Skeletal muscle tissue (tissue), 4 donors: Measurements from ENCODE around the gene BAD. TPM values are rescaled to one million over a fixed set of nuclear protein-coding genes. Genes with fewer than 3 reads are reported as not detected.

Experiments
- H3K27ac ChIP-seq: one replicate; pipeline ENCODE4 v1.7.0; 2013; ENCODE audit warnings: mild to moderate bottlenecking, low read depth, low read length, inconsistent platforms
- H3K27me3 ChIP-seq, 3 donors: one replicate each; pipeline ENCODE4 v1.7.0; 2013; ENCODE audit warnings: low read length in 3 of 3; ENCODE audit not compliant: control insufficient read depth in 3 of 3, insufficient read depth in 3 of 3
- H3K36me3 ChIP-seq, 3 donors: one replicate each; pipeline ENCODE4 v1.7.0; 2013; ENCODE audit warnings: low read length in 3 of 3; ENCODE audit not compliant: control insufficient read depth in 3 of 3, insufficient read depth in 3 of 3
- H3K4me1 ChIP-seq, 3 donors: one replicate each; pipeline ENCODE4 v1.7.0; 2013; ENCODE audit warnings: low read length in 3 of 3, mild to moderate bottlenecking in 3 of 3; ENCODE audit not compliant: control insufficient read depth in 3 of 3, insufficient read depth in 3 of 3
- H3K4me3 ChIP-seq, 3 donors: one replicate each; pipeline ENCODE4 v1.7.0; 2013; ENCODE audit warnings: low read length in 3 of 3
- H3K9ac ChIP-seq, 3 donors: one replicate each; pipeline ENCODE4 v1.7.0; 2013; ENCODE audit warnings: low read length in 3 of 3, mild to moderate bottlenecking in 3 of 3, moderate library complexity in 2 of 3, low read depth in 1 of 3
- H3K9me3 ChIP-seq, 3 donors: one replicate each; pipeline ENCODE4 v1.7.0; 2013; ENCODE audit warnings: low read length in 3 of 3; ENCODE audit not compliant: control insufficient read depth in 3 of 3
- total RNA-seq: library from RNA; depleted of rRNA; stranded (reverse); fragments of >200 nt; gene quantifications from one replicate; pipeline ENCODE4 v1.2.3, GENCODE V29; 2014
- donor health status: Osteomylitis.

The BAD gene
- total RNA-seq, 1 donor from 2014 or later = 23.5 TPM

DNA sequence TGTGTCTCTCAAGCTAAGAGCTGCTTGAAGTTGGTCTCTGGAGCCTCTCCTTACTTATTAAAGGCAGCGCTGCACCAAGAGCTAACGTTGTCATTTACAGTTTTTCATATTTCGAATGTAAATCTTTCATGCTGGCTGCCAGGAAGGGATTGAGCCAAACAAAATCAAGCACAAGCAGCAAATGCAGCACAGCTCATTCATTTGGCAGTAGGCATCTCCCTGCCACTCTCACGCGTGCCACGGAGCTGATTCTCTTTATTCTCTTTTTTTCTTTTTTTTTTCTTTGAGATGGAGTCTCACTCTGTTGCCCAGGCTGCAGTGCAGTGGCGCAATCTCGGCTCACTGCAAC is 51.5 kb downstream of the BAD start:
- H3K4me3 ChIP-seq = no peak overlapping the region
- peaks cover 29 to 37% (median 35%) of the 10 kb centered on the region in 3 donors for H3K4me1 ChIP-seq
- no peaks in the 10 kb centered on the region for H3K9me3 ChIP-seq
- no peak overlapping the region for H3K9ac ChIP-seq
- peaks cover 5 to 11% (median 10%) of the 10 kb centered on the region in 3 donors for H3K36me3 ChIP-seq
- H3K27ac ChIP-seq = no peak overlapping the region
- no peaks in the 10 kb centered on the region for H3K27me3 ChIP-seq

DNA sequence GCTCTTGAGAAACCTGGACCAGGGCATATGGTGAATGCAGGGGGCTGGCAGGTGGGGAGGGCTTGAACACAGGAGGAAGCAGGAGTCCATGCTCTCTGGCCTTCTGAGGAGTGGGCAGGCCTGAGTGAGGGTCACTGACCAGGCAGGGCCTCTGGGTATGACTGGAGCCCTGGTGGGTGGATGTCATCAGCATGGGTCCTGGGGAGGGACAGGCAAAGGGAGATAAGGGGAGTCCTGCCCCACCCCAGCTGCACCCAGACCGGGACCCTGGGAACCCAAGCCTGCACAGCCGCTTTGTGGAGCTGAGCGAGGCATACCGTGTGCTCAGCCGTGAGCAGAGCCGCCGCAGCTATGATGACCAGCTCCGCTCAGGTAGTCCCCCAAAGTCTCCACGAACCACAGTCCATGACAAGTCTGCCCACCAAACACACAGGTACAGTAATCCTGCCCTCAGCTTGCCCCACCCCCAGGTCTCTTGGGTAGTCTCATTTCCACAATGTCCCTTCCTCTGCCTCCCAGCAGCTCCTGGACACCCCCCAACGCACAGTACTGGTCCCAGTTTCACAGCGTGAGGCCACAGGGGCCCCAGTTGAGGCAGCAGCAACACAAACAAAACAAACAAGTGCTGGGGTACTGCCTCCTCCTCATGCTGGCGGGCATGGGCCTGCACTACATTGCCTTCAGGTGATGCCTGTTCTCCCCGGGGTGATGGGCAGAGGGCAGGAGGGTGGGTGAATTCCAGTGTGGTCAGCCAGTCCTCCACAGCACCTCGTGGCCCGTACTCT is 52.1 kb downstream of the BAD start:
- H3K36me3 ChIP-seq = peaks cover 4 to 5% (median 4%) of the 10 kb centered on the region in 3 donors
- no peaks in the 10 kb centered on the region for H3K9me3 ChIP-seq
- no peaks in the 10 kb centered on the region for H3K27me3 ChIP-seq
- H3K4me1 ChIP-seq = peaks cover 32 to 40% (median 38%) of the 10 kb centered on the region in 3 donors
- H3K9ac ChIP-seq = no peak overlapping the region
- H3K27ac ChIP-seq = no peak overlapping the region
- H3K4me3 ChIP-seq = no peak overlapping the region

DNA sequence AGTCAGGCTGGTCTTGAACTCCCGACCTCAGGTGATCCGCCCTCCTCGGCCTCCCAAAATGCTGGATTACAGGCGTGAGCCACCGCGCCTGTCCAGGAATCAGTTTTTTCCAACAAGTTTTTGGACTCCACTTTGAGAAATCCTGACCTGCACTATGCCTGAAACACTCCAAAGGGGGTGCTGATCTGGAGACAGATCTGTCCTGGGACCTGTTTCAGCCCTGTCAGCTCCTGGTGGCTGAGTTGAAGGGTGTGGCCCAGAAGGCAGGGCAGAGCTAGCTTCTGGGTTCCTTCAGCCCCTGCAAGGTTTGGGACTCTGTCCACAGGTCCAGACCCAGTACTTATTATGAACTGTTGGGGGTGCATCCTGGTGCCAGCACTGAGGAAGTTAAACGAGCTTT is 52.9 kb downstream of the BAD start:
- Histone ChIP-seq H3K9me3 (no peaks in the 10 kb centered on the region), H3K9ac (peak overlapping the region in 1 of 3 donors; percentile 25), H3K4me3 (no peak overlapping the region), H3K27ac (no peak overlapping the region), H3K36me3 (peaks cover 0 to 5% (median 4%) of the 10 kb centered on the region in 3 donors), H3K27me3 (no peaks in the 10 kb centered on the region), H3K4me1 (peaks cover 40 to 49% (median 46%) of the 10 kb centered on the region in 3 donors)

DNA sequence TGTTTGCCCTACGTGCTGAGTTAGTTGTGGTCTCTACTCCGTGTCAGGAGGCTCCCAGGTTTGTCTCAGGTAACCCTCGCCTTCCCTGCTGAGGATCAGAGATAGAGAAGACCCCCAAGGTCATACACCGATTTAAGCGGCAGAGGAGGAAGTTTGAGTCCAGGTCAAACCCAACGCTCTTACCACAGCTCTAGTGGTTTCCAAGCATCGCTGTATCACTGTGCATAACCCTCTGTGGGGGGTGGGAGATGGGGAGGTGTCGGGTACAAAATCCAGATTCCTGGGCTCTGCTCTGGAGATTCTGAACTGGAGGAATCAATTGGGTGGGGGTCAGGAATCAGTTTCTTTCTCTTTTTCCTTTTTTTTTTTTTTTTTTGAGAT is 53.5 kb downstream of the BAD start:
- peaks cover 43 to 52% (median 46%) of the 10 kb centered on the region in 3 donors for H3K4me1 ChIP-seq
- peaks cover 0 to 5% (median 4%) of the 10 kb centered on the region in 3 donors for H3K36me3 ChIP-seq
- H3K4me3 ChIP-seq = peak overlapping the region; percentile 74 to 87 (median 80)
- H3K27me3 ChIP-seq = no peaks in the 10 kb centered on the region
- H3K9ac ChIP-seq = peak overlapping the region; percentile 87 to 94 (median 90)
- H3K27ac ChIP-seq = peak overlapping the region; percentile 92
- H3K9me3 ChIP-seq = no peaks in the 10 kb centered on the region

DNA sequence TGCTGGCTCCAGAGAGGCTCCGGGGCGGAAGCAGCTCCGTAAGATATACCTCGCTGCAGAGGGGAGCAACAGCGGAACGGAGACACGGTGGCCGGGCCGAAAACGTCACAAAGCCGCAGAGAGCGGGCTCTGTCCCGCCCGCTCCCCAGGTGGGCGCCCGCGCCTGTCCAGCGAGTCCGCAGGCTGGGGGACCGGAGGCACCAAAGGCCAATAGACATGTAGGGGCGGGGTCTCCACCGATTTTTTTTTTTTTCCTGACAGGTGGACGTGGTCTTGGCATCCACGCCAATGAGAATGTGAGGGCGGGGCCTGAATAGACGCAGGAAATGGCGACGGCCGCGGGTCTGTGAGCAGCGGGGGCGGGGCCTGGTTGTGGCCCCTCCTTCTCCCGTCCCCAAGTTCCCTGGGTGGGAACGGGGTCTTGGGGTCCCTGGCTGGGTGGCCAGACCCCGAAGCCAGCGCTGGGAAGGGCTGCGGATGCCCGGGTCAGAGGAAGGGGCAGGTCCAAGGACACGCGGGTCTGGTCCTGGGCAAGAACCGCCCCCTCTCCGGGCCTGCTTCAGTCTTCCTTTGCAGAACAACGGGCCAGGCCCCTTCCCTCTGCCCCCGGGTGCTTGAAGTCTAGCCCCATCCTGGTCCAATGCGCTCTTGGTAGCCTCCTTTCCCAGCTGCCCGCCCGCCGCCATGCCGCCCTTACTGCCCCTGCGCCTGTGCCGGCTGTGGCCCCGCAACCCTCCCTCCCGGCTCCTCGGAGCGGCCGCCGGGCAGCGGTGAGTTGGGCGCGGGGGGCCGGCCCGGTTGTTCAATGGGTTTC is 54.1 kb downstream of the BAD start, which contains the start of gene DNAJC4:
Gene DNAJC4, plus strand, starts transcription at position 378 of the 814 bp plus-strand sequence. Its CDS starts 307 bp downstream, at position 685.
- Histone ChIP-seq H3K4me3 (peak within 1 kb of the TSS; percentile 74 to 87 (median 80)), H3K36me3 (peaks cover 0 to 2% (median 0%) of the 10 kb centered on the region in 3 donors), H3K9ac (peak within 1 kb of the TSS; percentile 87 to 94 (median 90)), H3K27me3 (no peaks in the 10 kb centered on the region), H3K27ac (peak within 1 kb of the TSS; percentile 92), H3K9me3 (no peaks in the 10 kb centered on the region), H3K4me1 (peaks cover 43 to 52% (median 46%) of the 10 kb centered on the region in 3 donors)

GRCh38 chr11:64229744-64230170 is 54.7 kb downstream of the BAD start:
- Histone ChIP-seq H3K4me3 (peak overlapping the region; percentile 74 to 87 (median 80)), H3K36me3 (peaks cover 0 to 3% (median 2%) of the 10 kb centered on the region in 3 donors), H3K4me1 (peaks cover 46 to 54% (median 47%) of the 10 kb centered on the region in 3 donors), H3K27ac (peak overlapping the region; percentile 92), H3K27me3 (no peaks in the 10 kb centered on the region), H3K9me3 (no peaks in the 10 kb centered on the region), H3K9ac (peak overlapping the region; percentile 87 to 94 (median 90))

- H3K27ac ChIP-seq = peak overlapping the region; percentile 92
- no peaks in the 10 kb centered on the region for H3K27me3 ChIP-seq
- peak overlapping the region; percentile 52 to 94 (median 90) for H3K9ac ChIP-seq
- peaks cover 52 to 59% (median 52%) of the 10 kb centered on the region in 3 donors for H3K4me1 ChIP-seq
- H3K9me3 ChIP-seq = no peaks in the 10 kb centered on the region
- peak overlapping the region in 2 of 3 donors; percentile 80 to 87 for H3K4me3 ChIP-seq
- peaks cover 0 to 5% (median 5%) of the 10 kb centered on the region in 3 donors for H3K36me3 ChIP-seq
Measured at GRCh38 chr11:64229090-64229743, 55.2 kb downstream of the BAD start.

GRCh38 chr11:64227405-64227956 is 57.0 kb downstream of the BAD start:
- H3K9ac ChIP-seq = peak overlapping the region; percentile 98 to 99 (median 99)
- H3K9me3 ChIP-seq = no peaks in the 10 kb centered on the region
- peak overlapping the region; percentile 95 for H3K27ac ChIP-seq
- H3K4me1 ChIP-seq = peaks cover 62 to 63% (median 63%) of the 10 kb centered on the region in 3 donors
- H3K4me3 ChIP-seq = peak overlapping the region; percentile 90 to 97 (median 95)
- peaks cover 0 to 11% (median 10%) of the 10 kb centered on the region in 3 donors for H3K36me3 ChIP-seq
- no peaks in the 10 kb centered on the region for H3K27me3 ChIP-seq

GRCh38 chr11:64226507-64227051 is 57.9 kb downstream of the BAD start:
- H3K36me3 ChIP-seq = peaks cover 0 to 11% (median 10%) of the 10 kb centered on the region in 3 donors
- no peaks in the 10 kb centered on the region for H3K9me3 ChIP-seq
- no peaks in the 10 kb centered on the region for H3K27me3 ChIP-seq
- H3K9ac ChIP-seq = peak overlapping the region; percentile 98 to 99 (median 99)
- H3K4me3 ChIP-seq = peak overlapping the region; percentile 90 to 97 (median 95)
- H3K4me1 ChIP-seq = peaks cover 62 to 64% (median 64%) of the 10 kb centered on the region in 3 donors
- H3K27ac ChIP-seq = peak overlapping the region; percentile 95
